H1 (cell line): ENCODE measurements around the gene ID2.

Source experiments
- CTCF ChIP-seq, 3 experiments: IDR thresholded peaks; 1 replicate in 2 of 3; 2 replicates in 1 of 3; pipeline versions ENCODE4 v1.5.1 to v1.6.1; 2011; ENCODE audit warnings: low read length in 3 of 3, mild to moderate bottlenecking in 3 of 3, inconsistent platforms in 2 of 3, low read depth in 1 of 3, moderate library complexity in 1 of 3; ENCODE audit not compliant: insufficient read depth in 1 of 3; ENCODE audit errors: control extremely low read depth in 1 of 3
- SIX5 ChIP-seq: IDR thresholded peaks from 2 replicates; pipeline ENCODE4 v1.6.1; 2011; ENCODE audit warnings: mild to moderate bottlenecking, low read depth, low read length

- TF ChIP-seq SIX5 (no peak), CTCF (IDR thresholded peaks at IDR 0.05; ENCODE audit: control extremely low read depth in 1 of 3, insufficient read depth in 1 of 3, low read depth in 1 of 3, low read length in 3 of 3) (no peak)
Observed at GRCh38 chr2:8676191-8676920, 5.5 kb upstream of the ID2 start.
